IPS DF 19.7 (cell line): ENCODE results near the gene SLC38A5.
"Not testable (repeated sequence)": the region's sequence is repeated elsewhere in the genome, so short reads cannot be mapped to it uniquely, and the experiment has no call there.

Experiments
- DNase-seq: peaks from one replicate; pipeline ENCODE4 v3.0.0-alpha.2; 2013; ENCODE audit warnings: low read depth, low spot score

Gene SLC38A5

GRCh38 chrX:48468693-48469691, 1.1 kb downstream of the SLC38A5 start:
- DNase-seq = no peak

- no peak for DNase-seq
Observed at GRCh38 chrX:48468247-48468671, 1.8 kb downstream of the SLC38A5 start.

GRCh38 chrX:48467281-48467761, 2.7 kb downstream of the SLC38A5 start:
- DNase-seq = no peak

- DNase-seq = no peak
Observed at GRCh38 chrX:48466696-48467095, 3.4 kb downstream of the SLC38A5 start.

GRCh38 chrX:48465336-48465933, 4.6 kb downstream of the SLC38A5 start:
- DNase-seq = no peak

- DNase-seq = no peak
Observed at GRCh38 chrX:48461830-48462229, 8.2 kb downstream of the SLC38A5 start.

- no peak for DNase-seq
Observed at GRCh38 chrX:48460606-48461005, 9.5 kb downstream of the SLC38A5 start.

- DNase-seq = no peak
Observed at GRCh38 chrX:48460031-48460430, 10.0 kb downstream of the SLC38A5 start.

- DNase-seq = no peak
Observed at GRCh38 chrX:48459483-48459882, 10.6 kb downstream of the SLC38A5 start.

- no peak for DNase-seq
Observed at GRCh38 chrX:48458711-48459110, 11.3 kb downstream of the SLC38A5 start.

- no peak for DNase-seq
Observed at GRCh38 chrX:48456628-48457331, 13.3 kb downstream of the SLC38A5 start.

GRCh38 chrX:48451708-48452107, 18.4 kb downstream of the SLC38A5 start:
- DNase-seq = no peak

GRCh38 chrX:48450076-48450475, 20.0 kb downstream of the SLC38A5 start:
- DNase-seq = no peak

GRCh38 chrX:48447201-48447600, 22.9 kb downstream of the SLC38A5 start:
- DNase-seq = not testable (repeated sequence)

GRCh38 chrX:48433713-48434112, 36.3 kb downstream of the SLC38A5 start:
- DNase-seq = not testable (repeated sequence)

- DNase-seq = not testable (repeated sequence)
Observed at GRCh38 chrX:48430166-48430565, 39.9 kb downstream of the SLC38A5 start.

- not testable (repeated sequence) for DNase-seq
Observed at GRCh38 chrX:48429606-48430005, 40.5 kb downstream of the SLC38A5 start.

GRCh38 chrX:48427027-48427716, 42.9 kb downstream of the SLC38A5 start:
- not testable (repeated sequence) for DNase-seq

GRCh38 chrX:48411860-48412259, 58.2 kb downstream of the SLC38A5 start, which contains the start of gene SSX4B:
SSX4B (minus strand) TSS chrX:48411960; CDS start chrX:48411372, 588 bp downstream.
- not testable (repeated sequence) for DNase-seq
